HL-60 (cell line): ENCODE measurements around the gene HTT-AS.

Experiments used
- DNase-seq, 2 experiments: peaks; one replicate each; pipeline ENCODE4 v3.0.0-alpha.2; 2010 to 2020; ENCODE audit warnings: low read depth in 1 of 2, low spot score in 1 of 2
- H3K27ac ChIP-seq: fragments of 250-450 bp; sonication (Bioruptor Pico); replicated peaks from 2 replicates; pipeline ENCODE4 v1.5.1; 2020; ENCODE audit warnings: mild to moderate bottlenecking, moderate library complexity
- H3K27me3 ChIP-seq: fragments of 250-450 bp; sonication (Bioruptor Pico); 2 replicates; pipeline ENCODE4 v1.5.1; 2021; ENCODE audit warnings: mild to moderate bottlenecking, moderate library complexity; ENCODE audit not compliant: insufficient read depth, poor library complexity, severe bottlenecking
- H3K4me3 ChIP-seq: replicated peaks from 2 replicates; pipeline ENCODE4 v1.5.1; 2011; ENCODE audit warnings: mild to moderate bottlenecking, control low read depth, low read length; ENCODE audit not compliant: insufficient read depth
- CTCF ChIP-seq: IDR thresholded peaks from one replicate; pipeline ENCODE4 v1.5.1; 2011; ENCODE audit warnings: low read length, control low read depth, inconsistent platforms; ENCODE audit not compliant: insufficient read depth
- GABPA ChIP-seq: IDR thresholded peaks from 2 replicates; pipeline ENCODE4 v1.6.1; 2012; ENCODE audit warnings: low read depth
- POLR2AphosphoS5 ChIP-seq: IDR thresholded peaks from 2 replicates; pipeline ENCODE4 v1.6.1; 2012; ENCODE audit warnings: low read depth
- REST ChIP-seq: IDR thresholded peaks from 2 replicates; pipeline ENCODE4 v1.6.1; 2012; ENCODE audit warnings: low read depth; ENCODE audit not compliant: insufficient replicate concordance
- SPI1 ChIP-seq: IDR thresholded peaks from 2 replicates; pipeline ENCODE4 v1.6.1; 2012; ENCODE audit warnings: low read depth, mild to moderate bottlenecking, borderline replicate concordance

Gene HTT-AS

GRCh38 chr4:3034231-3034630 lies 40.1 kb downstream of the HTT-AS start:
- Histone ChIP-seq H3K27ac (no peak overlapping the region), H3K4me3 (no peak overlapping the region), H3K27me3 (no peaks in the 10 kb centered on the region)
- no peak for TF ChIP-seq GABPA
- no peak for TF ChIP-seq SPI1
- TF ChIP-seq REST = no peak
- TF ChIP-seq CTCF = no peak
- TF ChIP-seq POLR2AphosphoS5 = no peak
- no peak for DNase-seq

- H3K27ac ChIP-seq = no peak overlapping the region
- TF ChIP-seq REST (no peak), POLR2AphosphoS5 (no peak), SPI1 (no peak), CTCF (no peak), GABPA (no peak)
- DNase-seq = no peak
- no peak overlapping the region for H3K4me3 ChIP-seq
- no peaks in the 10 kb centered on the region for H3K27me3 ChIP-seq
Measured at GRCh38 chr4:3031357-3032082, 42.8 kb downstream of the HTT-AS start.

GRCh38 chr4:3030566-3031356 lies 43.6 kb downstream of the HTT-AS start:
- TF ChIP-seq SPI1 (no peak), CTCF (no peak), POLR2AphosphoS5 (no peak), GABPA (no peak), REST (no peak)
- Histone ChIP-seq H3K27ac (no peak overlapping the region), H3K27me3 (no peaks in the 10 kb centered on the region), H3K4me3 (no peak overlapping the region)
- no peak for DNase-seq
